KMS-11 (cell line): ENCODE results near the gene CYP2C9.
"Not testable (repeated sequence)": the region's sequence is repeated elsewhere in the genome, so short reads cannot be mapped to it uniquely, and the experiment has no call there.

ENCODE experiments used
- H2AFZ ChIP-seq: fragments of 200-600 bp; sonication (generic); 2 replicates; pipeline ENCODE4 v1.6.1; 2016; ENCODE audit warnings: antibody characterized with exemption, mixed run types, low read depth
- H3K27ac ChIP-seq: fragments of 200-600 bp; sonication (generic); 2 replicates; pipeline ENCODE4 v1.6.1; 2016; ENCODE audit warnings: mild to moderate bottlenecking, mixed run types
- H3K27me3 ChIP-seq: fragments of 200-600 bp; sonication (generic); 2 replicates; pipeline ENCODE4 v1.6.1; 2017; ENCODE audit warnings: mild to moderate bottlenecking, low read depth, mixed run types, moderate library complexity; ENCODE audit not compliant: insufficient read depth
- H3K36me3 ChIP-seq: fragments of 200-600 bp; sonication (generic); 2 replicates; pipeline ENCODE4 v1.6.1; 2017; ENCODE audit warnings: mild to moderate bottlenecking, mixed run types; ENCODE audit not compliant: insufficient read depth
- H3K4me1 ChIP-seq: fragments of 200-600 bp; sonication (generic); 2 replicates; pipeline ENCODE4 v1.6.1; 2016; ENCODE audit warnings: mild to moderate bottlenecking, low read depth, mixed run types; ENCODE audit not compliant: poor library complexity, severe bottlenecking
- H3K4me2 ChIP-seq: fragments of 200-600 bp; sonication (generic); 2 replicates; pipeline ENCODE4 v1.7.0; 2016; ENCODE audit warnings: mild to moderate bottlenecking, mixed run types
- H3K4me3 ChIP-seq: fragments of 200-600 bp; sonication (generic); IDR thresholded peaks from 2 replicates; pipeline ENCODE4 v1.6.1; 2017; ENCODE audit warnings: low read depth, low read length, mixed read lengths; ENCODE audit not compliant: insufficient read depth
- H3K79me2 ChIP-seq: fragments of 200-600 bp; sonication (generic); 2 replicates; pipeline ENCODE4 v1.6.1; 2016; ENCODE audit warnings: low read depth, mixed run types; ENCODE audit not compliant: insufficient read depth
- H3K9ac ChIP-seq: fragments of 200-600 bp; sonication (generic); 2 replicates; pipeline ENCODE4 v1.6.1; 2016; ENCODE audit warnings: mild to moderate bottlenecking, mixed run types
- H4K20me1 ChIP-seq: fragments of 200-600 bp; sonication (generic); 2 replicates; pipeline ENCODE4 v1.6.1; 2016; ENCODE audit warnings: mild to moderate bottlenecking, mixed run types; ENCODE audit not compliant: insufficient read depth
- TF ChIP-seq, protein P1 (sequence below): fragments of 200-600 bp; sonication (generic); conservative IDR thresholded peaks from 2 replicates; pipeline ENCODE4 v1.6.1; 2017; ENCODE audit warnings: low read depth, mild to moderate bottlenecking, antibody characterized with exemption, low read length, moderate library complexity, mixed read lengths

Gene CYP2C9

DNA sequence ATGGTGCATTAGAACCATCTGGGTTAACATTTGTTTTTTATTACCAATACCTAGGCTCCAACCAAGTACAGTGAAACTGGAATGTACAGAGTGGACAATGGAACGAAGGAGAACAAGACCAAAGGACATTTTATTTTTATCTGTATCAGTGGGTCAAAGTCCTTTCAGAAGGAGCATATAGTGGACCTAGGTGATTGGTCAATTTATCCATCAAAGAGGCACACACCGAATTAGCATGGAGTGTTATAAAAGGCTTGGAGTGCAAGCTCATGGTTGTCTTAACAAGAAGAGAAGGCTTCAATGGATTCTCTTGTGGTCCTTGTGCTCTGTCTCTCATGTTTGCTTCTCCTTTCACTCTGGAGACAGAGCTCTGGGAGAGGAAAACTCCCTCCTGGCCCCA is at the start of gene CYP2C9:
Gene CYP2C9 (plus strand): TSS at position 276 of the 400 bp plus-strand sequence. CDS start 25 bp downstream, at position 301.
- no peak within 1 kb of the TSS for H3K4me2 ChIP-seq
- H2AFZ ChIP-seq, result no peak within 1 kb of the TSS
- H3K27me3 ChIP-seq, result no peaks in the 10 kb centered on the region
- H3K4me1 ChIP-seq, result no peaks in the 10 kb centered on the region
- no peak within 1 kb of the TSS for H3K9ac ChIP-seq
- no peak within 1 kb of the TSS for H3K4me3 ChIP-seq
- no peaks in the 10 kb centered on the region for H3K79me2 ChIP-seq
- TF ChIP-seq, protein P1, sequence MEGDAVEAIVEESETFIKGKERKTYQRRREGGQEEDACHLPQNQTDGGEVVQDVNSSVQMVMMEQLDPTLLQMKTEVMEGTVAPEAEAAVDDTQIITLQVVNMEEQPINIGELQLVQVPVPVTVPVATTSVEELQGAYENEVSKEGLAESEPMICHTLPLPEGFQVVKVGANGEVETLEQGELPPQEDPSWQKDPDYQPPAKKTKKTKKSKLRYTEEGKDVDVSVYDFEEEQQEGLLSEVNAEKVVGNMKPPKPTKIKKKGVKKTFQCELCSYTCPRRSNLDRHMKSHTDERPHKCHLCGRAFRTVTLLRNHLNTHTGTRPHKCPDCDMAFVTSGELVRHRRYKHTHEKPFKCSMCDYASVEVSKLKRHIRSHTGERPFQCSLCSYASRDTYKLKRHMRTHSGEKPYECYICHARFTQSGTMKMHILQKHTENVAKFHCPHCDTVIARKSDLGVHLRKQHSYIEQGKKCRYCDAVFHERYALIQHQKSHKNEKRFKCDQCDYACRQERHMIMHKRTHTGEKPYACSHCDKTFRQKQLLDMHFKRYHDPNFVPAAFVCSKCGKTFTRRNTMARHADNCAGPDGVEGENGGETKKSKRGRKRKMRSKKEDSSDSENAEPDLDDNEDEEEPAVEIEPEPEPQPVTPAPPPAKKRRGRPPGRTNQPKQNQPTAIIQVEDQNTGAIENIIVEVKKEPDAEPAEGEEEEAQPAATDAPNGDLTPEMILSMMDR, result no peak
- H3K36me3 ChIP-seq, result no peaks in the 10 kb centered on the region
- H3K27ac ChIP-seq, result no peak within 1 kb of the TSS
- H4K20me1 ChIP-seq, result no peaks in the 10 kb centered on the region

DNA sequence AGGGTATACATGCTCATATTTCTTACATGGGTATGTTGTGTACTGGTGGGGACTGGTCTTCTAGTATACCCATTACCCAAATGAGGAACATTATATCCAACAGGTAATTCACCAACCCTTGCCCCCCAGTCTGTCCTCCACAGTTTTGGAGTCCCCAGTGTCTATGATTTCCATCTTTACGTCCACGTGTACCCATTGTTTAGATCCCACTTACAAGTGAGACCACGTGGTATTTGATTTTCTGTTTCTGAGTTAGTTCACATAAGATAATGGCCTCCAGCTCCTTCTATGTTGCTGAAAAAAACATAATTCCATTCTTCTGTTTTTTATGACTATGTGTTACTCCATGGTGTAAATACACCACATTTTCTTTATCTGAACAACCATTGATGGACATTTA is 49.3 kb upstream of the CYP2C9 start:
- no peak overlapping the region for H3K4me2 ChIP-seq
- no peaks in the 10 kb centered on the region for H3K4me1 ChIP-seq
- TF ChIP-seq, protein P1, result no peak
- no peaks in the 10 kb centered on the region for H3K79me2 ChIP-seq
- no peak overlapping the region for H2AFZ ChIP-seq
- no peaks in the 10 kb centered on the region for H3K36me3 ChIP-seq
- H3K27ac ChIP-seq, result no peak overlapping the region
- H3K9ac ChIP-seq, result no peak overlapping the region
- no peaks in the 10 kb centered on the region for H3K27me3 ChIP-seq
- H3K4me3 ChIP-seq, result no peak overlapping the region
- no peaks in the 10 kb centered on the region for H4K20me1 ChIP-seq

DNA sequence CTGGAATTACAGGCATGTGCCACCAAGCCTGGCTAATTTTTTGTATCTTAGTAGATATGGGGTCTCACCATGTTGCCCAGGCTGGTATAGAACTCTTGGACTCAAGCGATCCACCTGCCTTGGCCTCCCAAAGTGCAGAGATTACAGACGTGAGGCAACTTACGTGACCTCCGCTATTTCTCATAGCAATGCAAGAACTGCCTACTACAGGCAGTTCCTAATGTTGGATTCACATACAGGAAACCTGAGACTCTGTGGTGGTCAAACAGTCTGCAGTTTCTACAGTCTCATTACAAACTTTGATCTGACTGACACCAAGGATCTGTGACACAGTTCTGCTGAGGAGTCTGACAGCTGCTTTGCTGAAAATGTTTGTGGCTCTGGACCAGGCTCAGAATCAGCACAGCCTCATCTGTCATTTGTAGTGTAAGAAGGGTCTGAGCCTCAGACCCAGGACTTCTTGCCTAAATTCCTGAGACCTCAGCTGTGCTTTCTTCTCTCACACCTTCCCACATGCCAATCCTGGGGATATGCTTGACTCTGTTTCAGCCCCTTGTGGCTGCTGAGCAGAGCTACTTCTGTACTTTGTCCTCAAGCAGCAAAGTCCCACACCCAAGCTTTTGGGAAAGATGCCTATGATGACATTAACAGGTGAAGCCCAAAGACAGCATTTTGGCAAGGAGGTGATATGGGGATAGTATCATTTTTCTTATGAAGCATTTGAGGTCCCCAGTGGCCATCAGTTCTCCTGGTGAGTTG is 48.0 kb upstream of the CYP2C9 start:
- no peaks in the 10 kb centered on the region for H3K27me3 ChIP-seq
- no peak overlapping the region for H3K4me3 ChIP-seq
- no peaks in the 10 kb centered on the region for H3K36me3 ChIP-seq
- no peak overlapping the region for H2AFZ ChIP-seq
- H4K20me1 ChIP-seq, result no peaks in the 10 kb centered on the region
- no peak overlapping the region for H3K27ac ChIP-seq
- H3K9ac ChIP-seq, result no peak overlapping the region
- no peaks in the 10 kb centered on the region for H3K4me1 ChIP-seq
- H3K79me2 ChIP-seq, result no peaks in the 10 kb centered on the region
- H3K4me2 ChIP-seq, result no peak overlapping the region
- TF ChIP-seq, protein P1, result no peak

DNA sequence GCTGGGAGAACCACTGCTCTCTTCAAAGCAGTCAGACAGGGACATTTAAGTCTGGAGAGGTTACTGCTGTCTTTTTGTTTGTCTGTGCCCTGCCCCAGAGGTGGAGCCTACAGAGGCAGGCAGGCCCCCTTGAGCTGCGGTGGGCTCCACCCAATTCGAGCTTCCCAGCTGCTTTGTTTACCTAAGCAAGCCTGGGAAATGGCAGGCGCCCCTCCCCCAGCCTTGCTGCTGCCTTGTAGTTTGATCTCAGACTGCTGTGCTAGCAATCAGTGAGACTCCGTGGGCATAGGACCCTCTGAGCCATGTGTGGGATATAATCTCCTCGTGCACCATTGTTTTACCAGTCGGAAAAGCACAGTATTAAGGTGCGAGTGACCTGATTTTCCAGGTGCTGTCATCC is 40.0 kb upstream of the CYP2C9 start:
- H3K36me3 ChIP-seq, H2AFZ ChIP-seq, H3K4me1 ChIP-seq, H3K79me2 ChIP-seq, H4K20me1 ChIP-seq, H3K27me3 ChIP-seq, H3K9ac ChIP-seq, H3K4me2 ChIP-seq, H3K4me3 ChIP-seq, H3K27ac ChIP-seq: not testable (repeated sequence)

DNA sequence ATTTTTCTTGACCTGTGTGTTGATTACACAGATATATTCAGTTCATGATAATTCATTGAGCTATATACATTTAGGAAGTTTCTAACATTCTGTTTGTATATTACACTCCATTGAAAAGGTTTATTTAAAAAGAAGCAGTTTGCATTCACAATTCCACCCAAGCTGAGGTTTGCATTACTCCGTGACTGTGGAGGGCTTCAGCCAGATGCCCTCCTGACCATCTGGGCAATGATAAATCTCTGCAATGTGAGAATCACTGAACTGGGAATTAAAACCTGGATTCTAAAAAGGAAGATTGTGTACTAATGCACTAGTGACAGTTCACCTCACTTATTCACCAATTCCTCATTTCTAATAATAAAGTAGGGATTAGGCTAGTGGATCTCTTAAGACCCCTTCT is 36.4 kb upstream of the CYP2C9 start:
- Histone ChIP-seq H3K4me3 (no peak overlapping the region), H3K79me2 (no peaks in the 10 kb centered on the region), H2AFZ (no peak overlapping the region), H3K27me3 (no peaks in the 10 kb centered on the region), H4K20me1 (no peaks in the 10 kb centered on the region), H3K9ac (no peak overlapping the region), H3K4me2 (no peak overlapping the region), H3K27ac (no peak overlapping the region), H3K4me1 (no peaks in the 10 kb centered on the region), H3K36me3 (no peaks in the 10 kb centered on the region)
- TF ChIP-seq, protein P1, result no peak
